Measurements from ENCODE around the gene SLC16A13. TPM values are rescaled to one million over a fixed set of nuclear protein-coding genes. Genes with fewer than 3 reads are reported as not detected.

SLC16A13 gene
- total RNA-seq, 1 experiment from 2014 or later, result 11.7 TPM

- H3K4me1 ChIP-seq (ENCODE audit: insufficient read depth, low read length, poor library complexity, severe bottlenecking), result no peaks in the 10 kb centered on the region
- no peaks in the 10 kb centered on the region for H3K27me3 ChIP-seq (replicated peaks; ENCODE audit: insufficient read depth, low read depth, low read length, poor library complexity)
- ChIA-PET POLR2A (ENCODE audit: low non-redundant PET) (no interaction called here), CTCF (interaction anchor here (0.6 kb wide), 1 partner anchor 12 kb away, joined by 4 read pairs; no protein-coding TSS in a partner anchor)
- TF ChIP-seq EZH2 (IDR thresholded peaks at IDR 0.05; ENCODE audit: borderline replicate concordance, low read depth, low read length, poor library complexity, severe bottlenecking) (no peak), CTCF (conservative IDR thresholded peaks at IDR 0.05; ENCODE audit: low read depth, low read length) (no peak)
- H3K27ac ChIP-seq (ENCODE audit: low read depth, low read length, poor library complexity, severe bottlenecking), result no peak overlapping the region
- BruUV-seq (replicated peaks), result no TSS peak
- intact Hi-C loops (cut with micrococcal nuclease; ENCODE audit: unreplicated experiment), result no loop called here
- H3K4me3 ChIP-seq (ENCODE audit: low read depth, low read length, poor library complexity, severe bottlenecking), result no peak overlapping the region
- no peak for DNase-seq (ENCODE audit: low spot score)
- H3K36me3 ChIP-seq (ENCODE audit: insufficient read depth, low read length, poor library complexity, severe bottlenecking), result peaks cover 2% of the 10 kb centered on the region
- H3K9me3 ChIP-seq (ENCODE audit: low read depth, low read length, poor library complexity, severe bottlenecking), result no peaks in the 10 kb centered on the region
Measured at GRCh38 chr17:6996256-6997011, 39.4 kb upstream of the SLC16A13 start.

DNA sequence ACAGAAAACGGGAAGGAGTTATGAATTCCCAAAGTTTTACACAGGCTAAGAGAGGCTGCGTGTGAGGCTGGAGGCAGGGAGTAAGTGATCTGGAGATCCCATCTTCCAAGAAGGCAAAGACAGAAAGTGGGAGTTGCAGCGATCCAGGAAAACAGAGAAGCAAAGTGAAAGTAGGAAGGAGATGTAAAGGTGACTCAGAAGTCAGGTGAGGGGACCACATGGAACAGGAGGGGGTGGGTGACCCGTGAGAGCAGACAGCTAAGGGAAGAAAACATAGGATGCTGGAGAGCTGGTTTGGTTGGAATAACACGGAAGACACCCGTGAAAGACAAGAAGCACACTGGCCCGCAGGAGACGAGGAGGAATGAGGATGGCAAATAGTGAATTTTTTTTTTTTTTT is 38.6 kb upstream of the SLC16A13 start:
- H3K27me3 ChIP-seq (replicated peaks; ENCODE audit: insufficient read depth, low read depth, low read length, poor library complexity), result no peaks in the 10 kb centered on the region
- TF ChIP-seq EZH2 (IDR thresholded peaks at IDR 0.05; ENCODE audit: borderline replicate concordance, low read depth, low read length, poor library complexity, severe bottlenecking) (no peak), CTCF (conservative IDR thresholded peaks at IDR 0.05; ENCODE audit: low read depth, low read length) (no peak)
- no peak for DNase-seq (ENCODE audit: low spot score)
- intact Hi-C loops (cut with micrococcal nuclease; ENCODE audit: unreplicated experiment), result no loop called here
- H3K4me1 ChIP-seq (ENCODE audit: insufficient read depth, low read length, poor library complexity, severe bottlenecking), result no peaks in the 10 kb centered on the region
- H3K9me3 ChIP-seq (ENCODE audit: low read depth, low read length, poor library complexity, severe bottlenecking), result no peaks in the 10 kb centered on the region
- no peak overlapping the region for H3K4me3 ChIP-seq (ENCODE audit: low read depth, low read length, poor library complexity, severe bottlenecking)
- ChIA-PET CTCF (no interaction called here), POLR2A (ENCODE audit: low non-redundant PET) (no interaction called here)
- H3K36me3 ChIP-seq (ENCODE audit: insufficient read depth, low read length, poor library complexity, severe bottlenecking), result peaks cover 7% of the 10 kb centered on the region
- no peak overlapping the region for H3K27ac ChIP-seq (ENCODE audit: low read depth, low read length, poor library complexity, severe bottlenecking)
- no TSS peak for BruUV-seq (replicated peaks)

- DNase-seq (ENCODE audit: low spot score), result no peak
- Histone ChIP-seq H3K36me3 (ENCODE audit: insufficient read depth, low read length, poor library complexity, severe bottlenecking) (peaks cover 10% of the 10 kb centered on the region), H3K9me3 (ENCODE audit: low read depth, low read length, poor library complexity, severe bottlenecking) (no peaks in the 10 kb centered on the region), H3K4me3 (ENCODE audit: low read depth, low read length, poor library complexity, severe bottlenecking) (no peak overlapping the region), H3K27ac (ENCODE audit: low read depth, low read length, poor library complexity, severe bottlenecking) (no peak overlapping the region), H3K4me1 (ENCODE audit: insufficient read depth, low read length, poor library complexity, severe bottlenecking) (no peaks in the 10 kb centered on the region), H3K27me3 (replicated peaks; ENCODE audit: insufficient read depth, low read depth, low read length, poor library complexity) (no peaks in the 10 kb centered on the region)
- intact Hi-C loops (cut with micrococcal nuclease; ENCODE audit: unreplicated experiment), result no loop called here
- no TSS peak for BruUV-seq (replicated peaks)
- ChIA-PET POLR2A (ENCODE audit: low non-redundant PET) (no interaction called here), CTCF (no interaction called here)
- TF ChIP-seq EZH2 (IDR thresholded peaks at IDR 0.05; ENCODE audit: borderline replicate concordance, low read depth, low read length, poor library complexity, severe bottlenecking) (no peak), CTCF (conservative IDR thresholded peaks at IDR 0.05; ENCODE audit: low read depth, low read length) (no peak)
Measured at GRCh38 chr17:6998855-6999508, 36.8 kb upstream of the SLC16A13 start.
